T-cell (primary cell): ENCODE measurements around the gene RAB3GAP1. TPM values are rescaled to one million over a fixed set of nuclear protein-coding genes. Genes with fewer than 3 reads are reported as not detected.

ENCODE experiments used
- ATAC-seq, 4 experiments: fragments of 200-7000 bp in 3 of 4; fragments of 150-1000 bp in 1 of 4; cut with Tn5 transposase; replicated peaks in 1 of 4; 1 replicate in 3 of 4; 2 replicates in 1 of 4; pipeline ENCODE4 v1.10.0; 2021; ENCODE audit warnings: moderate library complexity in 3 of 4, mild to moderate bottlenecking in 2 of 4, moderate number of reproducible peaks in 1 of 4
- CTCF ChIA-PET, 2 donors: fragments of 300-600 bp; sonication (Branson Sonifier 250); formaldehyde crosslinking; loops; one replicate each; lab custom pipeline; 2022; ENCODE audit warnings: antibody characterized with exemption in 2 of 2; lab: Charles Lee
- POLR2A ChIA-PET, 2 donors: fragments of 300-600 bp; sonication (Branson Sonifier 250); formaldehyde crosslinking; loops; one replicate each; lab custom pipeline; 2022; ENCODE audit warnings: antibody characterized with exemption in 2 of 2; lab: Charles Lee
- DNase-seq, 35 experiments: peaks; one replicate each; pipeline versions ENCODE4 v3.0.0 to v3.0.0-alpha.2; 2013 to 2023
- H3K27ac ChIP-seq: one replicate; pipeline ENCODE4 v1.5.1; 2013; ENCODE audit warnings: low read length
- H3K27me3 ChIP-seq, 2 experiments: replicated peaks in 1 of 2; 1 replicate in 1 of 2; 2 replicates in 1 of 2; pipeline versions ENCODE4 v1.6.1 to v1.7.0; 2013; ENCODE audit warnings: low read length in 1 of 2, mixed read lengths in 1 of 2; ENCODE audit not compliant: control insufficient read depth in 2 of 2, insufficient read depth in 2 of 2; ENCODE audit errors: extremely low read depth in 1 of 2
- H3K36me3 ChIP-seq, 2 donors: 1 replicate in 1 of 2; 2 replicates in 1 of 2; pipeline versions ENCODE4 v1.6.1 to v1.7.0; 2013; ENCODE audit warnings: low read length in 1 of 2; ENCODE audit not compliant: control insufficient read depth in 2 of 2, insufficient read depth in 1 of 2; ENCODE audit errors: extremely low read depth in 1 of 2
- H3K4me1 ChIP-seq, 2 experiments: 1 replicate in 1 of 2; 2 replicates in 1 of 2; pipeline versions ENCODE4 v1.6.1 to v1.7.0; 2013; ENCODE audit warnings: low read length in 2 of 2, mixed read lengths in 1 of 2; ENCODE audit not compliant: insufficient read depth in 2 of 2, control insufficient read depth in 1 of 2; ENCODE audit errors: extremely low read depth in 1 of 2
- H3K4me3 ChIP-seq, 2 donors: 1 replicate in 1 of 2; 2 replicates in 1 of 2; pipeline versions ENCODE4 v1.5.1 to v1.7.0; 2013; ENCODE audit warnings: mild to moderate bottlenecking in 2 of 2, low read length in 1 of 2, moderate library complexity in 1 of 2; ENCODE audit not compliant: control insufficient read depth in 1 of 2; ENCODE audit errors: extremely low read depth in 1 of 2
- H3K9me3 ChIP-seq: 2 replicates; pipeline ENCODE4 v1.7.0; 2013
- H3K27ac Mint-ChIP-seq, 2 donors: one replicate each; pipeline ENCODE4 v1.8.0; 2020 to 2021; ENCODE audit warnings: mild to moderate bottlenecking in 2 of 2, mixed read lengths in 2 of 2
- H3K27me3 Mint-ChIP-seq, 2 donors: one replicate each; pipeline ENCODE4 v1.8.0; 2021 to 2022; ENCODE audit warnings: mixed read lengths in 2 of 2
- H3K36me3 Mint-ChIP-seq: one replicate; pipeline ENCODE4 v1.8.0; 2021; ENCODE audit warnings: mixed read lengths
- H3K4me1 Mint-ChIP-seq, 3 donors: one replicate each; pipeline ENCODE4 v1.8.0; 2020 to 2022; ENCODE audit warnings: mixed read lengths in 3 of 3, mild to moderate bottlenecking in 1 of 3
- H3K4me3 Mint-ChIP-seq, 3 donors: one replicate each; pipeline ENCODE4 v1.8.0; 2020 to 2022; ENCODE audit warnings: mild to moderate bottlenecking in 3 of 3, mixed read lengths in 3 of 3, moderate library complexity in 3 of 3
- H3K9me3 Mint-ChIP-seq, 3 donors: one replicate each; pipeline ENCODE4 v1.8.0; 2020 to 2022; ENCODE audit warnings: mixed read lengths in 3 of 3
- WGBS: methylation state at CpG from one replicate; pipeline ENCODE4 v1.1.5; 2013; ENCODE audit warnings: missing lambda C conversion rate; ENCODE audit not compliant: insufficient coverage; 5-methylcytosine and 5-hydroxymethylcytosine counted together
- total RNA-seq, 35 experiments: library from RNA in 6 of 35; stranded (reverse) in 6 of 35; fragments of 120-200 nt in 1 of 35; gene quantifications; one replicate each; pipeline versions ENCODE4 v1.2.1 to v1.2.4 and lab custom pipeline; 2013 to 2026

RAB3GAP1 gene
- total RNA-seq, 5 donors from 2014 or later (not counting 1 experiment from before 2014, with no cell fraction given) = 34.0 to 48.8 (median 40.7) TPM

GRCh38 chr2:135095591-135095990, 43.5 kb downstream of the RAB3GAP1 start:
- no CpG with 5 or more reads among the region's 3 CpGs for WGBS
- POLR2A ChIA-PET = no interaction called here
- H3K27me3 Mint-ChIP-seq = no peaks in the 10 kb centered on the region
- H3K9me3 ChIP-seq = no peaks in the 10 kb centered on the region
- H3K9me3 Mint-ChIP-seq = no peaks in the 10 kb centered on the region
- no peak for ATAC-seq
- no peak overlapping the region for H3K4me3 ChIP-seq
- H3K27ac Mint-ChIP-seq = no peak overlapping the region
- H3K27ac ChIP-seq = no peak overlapping the region
- CTCF ChIA-PET = no interaction called here
- peaks cover 17 to 43% (median 22%) of the 10 kb centered on the region in 3 donors for H3K4me1 Mint-ChIP-seq
- H3K4me1 ChIP-seq = peaks cover 0 to 2% of the 10 kb centered on the region in 2 experiments
- DNase-seq = no peak
- no peaks in the 10 kb centered on the region for H3K27me3 ChIP-seq
- H3K36me3 Mint-ChIP-seq = peaks cover 65% of the 10 kb centered on the region
- H3K4me3 Mint-ChIP-seq = no peak overlapping the region
- peaks cover 5 to 30% of the 10 kb centered on the region in 2 donors for H3K36me3 ChIP-seq

DNA sequence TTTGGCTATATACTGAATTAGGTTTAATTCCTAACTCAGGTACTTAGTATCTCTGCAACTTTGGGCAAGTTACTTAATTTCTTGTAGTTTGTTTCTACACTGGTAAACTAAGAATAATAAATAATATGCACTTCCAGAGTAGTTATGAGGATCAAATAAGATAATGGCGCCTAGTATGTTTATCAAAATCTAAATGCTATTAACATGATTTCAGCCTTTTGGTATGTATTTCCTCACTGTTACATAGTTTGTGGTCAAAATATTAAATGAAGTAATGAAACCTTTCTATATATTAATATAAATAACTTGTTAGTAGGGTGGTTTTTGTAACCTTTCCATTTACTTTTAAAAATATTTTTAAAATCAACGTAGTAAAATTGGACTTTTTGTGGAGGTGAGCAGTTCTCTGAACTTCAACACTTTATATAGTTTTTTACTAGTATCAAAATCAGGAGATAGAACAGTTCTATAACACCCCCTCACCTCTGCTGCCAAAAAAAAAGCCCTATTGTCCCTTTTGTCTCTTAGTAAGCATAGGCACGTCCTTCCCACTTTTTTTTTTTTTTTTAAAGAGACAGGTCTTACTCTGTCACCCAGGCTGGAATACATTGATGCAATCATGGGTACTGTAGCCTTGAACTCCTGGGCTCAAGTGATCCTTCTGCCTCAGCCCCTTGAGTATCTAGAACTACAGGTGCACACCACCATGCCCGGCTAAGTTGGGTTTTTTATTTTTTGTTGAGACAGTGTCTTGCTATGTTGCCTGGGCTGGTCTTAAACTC, 44.8 kb downstream of the RAB3GAP1 start:
- peaks cover 5 to 30% of the 10 kb centered on the region in 2 donors for H3K36me3 ChIP-seq
- Mint-ChIP-seq H3K4me3 (no peak overlapping the region), H3K27ac (no peak overlapping the region), H3K27me3 (no peaks in the 10 kb centered on the region), H3K36me3 (peaks cover 67% of the 10 kb centered on the region), H3K4me1 (peaks cover 21 to 41% (median 23%) of the 10 kb centered on the region in 3 donors), H3K9me3 (no peaks in the 10 kb centered on the region)
- ChIA-PET POLR2A (interaction anchor here (0.5 to 0.6 kb wide), 2 partner anchors 10 to 166 kb away, joined by 3 to 8 read pairs; no protein-coding TSS in a partner anchor), CTCF (no interaction called here)
- H3K27ac ChIP-seq = no peak overlapping the region
- no peaks in the 10 kb centered on the region for H3K27me3 ChIP-seq
- DNase-seq = no peak
- no peak overlapping the region for H3K4me3 ChIP-seq
- H3K4me1 ChIP-seq = peaks cover 0 to 2% of the 10 kb centered on the region in 2 experiments
- 80% methylated on average over 1 of the region's 4 CpGs for WGBS
- no peak for ATAC-seq
- H3K9me3 ChIP-seq = no peaks in the 10 kb centered on the region

GRCh38 chr2:135097532-135098231, 45.6 kb downstream of the RAB3GAP1 start:
- CTCF ChIA-PET = no interaction called here
- Mint-ChIP-seq H3K27ac (no peak overlapping the region), H3K27me3 (no peaks in the 10 kb centered on the region), H3K9me3 (no peaks in the 10 kb centered on the region), H3K4me1 (peaks cover 19 to 37% (median 22%) of the 10 kb centered on the region in 3 donors), H3K4me3 (no peak overlapping the region), H3K36me3 (peaks cover 64% of the 10 kb centered on the region)
- Histone ChIP-seq H3K27ac (no peak overlapping the region), H3K4me1 (peaks cover 0 to 2% of the 10 kb centered on the region in 2 experiments), H3K9me3 (no peaks in the 10 kb centered on the region), H3K4me3 (no peak overlapping the region), H3K36me3 (peaks cover 5 to 28% of the 10 kb centered on the region in 2 donors), H3K27me3 (no peaks in the 10 kb centered on the region)
- ATAC-seq = no peak
- POLR2A ChIA-PET = interaction anchor here (0.5 to 0.6 kb wide), 2 partner anchors 35 to 167 kb away, joined by 3 to 8 read pairs; no protein-coding TSS in a partner anchor
- DNase-seq = no peak
- no CpG with 5 or more reads among the region's 2 CpGs for WGBS

DNA sequence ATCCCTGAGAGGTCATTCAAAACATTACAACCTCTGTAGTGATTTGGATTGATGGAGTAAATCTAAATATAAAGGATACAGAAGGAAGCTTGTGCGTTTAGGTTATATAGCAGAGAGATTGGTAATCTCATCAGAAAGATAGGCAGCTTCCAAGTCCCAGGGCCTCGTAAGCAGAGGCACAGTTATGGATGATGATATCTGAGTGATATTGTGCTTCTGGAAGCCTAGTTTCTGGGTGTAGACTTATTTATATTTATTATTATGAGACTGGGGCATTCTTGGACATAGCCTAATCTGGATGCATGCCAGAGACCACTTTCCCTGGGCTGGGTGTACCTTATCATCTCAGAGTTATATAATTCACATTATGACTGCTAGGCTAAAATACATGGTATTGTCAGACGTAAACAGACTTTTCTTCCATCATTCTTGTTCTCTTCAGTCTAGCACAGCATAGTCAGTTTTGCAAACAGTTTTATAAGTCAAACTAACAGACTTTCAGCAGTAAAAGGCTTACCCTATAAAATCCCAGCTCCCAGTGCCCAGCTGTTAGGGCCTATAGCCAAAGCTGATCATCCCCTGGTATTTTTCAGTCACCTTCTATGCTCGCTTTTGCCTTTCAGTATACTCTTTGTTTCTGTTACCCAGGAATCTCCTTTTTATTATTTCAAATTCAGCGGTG, 47.9 kb downstream of the RAB3GAP1 start:
- H3K27ac Mint-ChIP-seq = no peak overlapping the region
- H3K27me3 Mint-ChIP-seq = no peaks in the 10 kb centered on the region
- H3K9me3 Mint-ChIP-seq = peaks cover 0 to 7% (median 5%) of the 10 kb centered on the region in 3 donors
- Histone ChIP-seq H3K9me3 (no peaks in the 10 kb centered on the region), H3K27me3 (no peaks in the 10 kb centered on the region), H3K4me3 (no peak overlapping the region), H3K36me3 (peaks cover 0 to 19% of the 10 kb centered on the region in 2 donors), H3K4me1 (peaks cover 0 to 2% of the 10 kb centered on the region in 2 experiments), H3K27ac (no peak overlapping the region)
- H3K4me1 Mint-ChIP-seq = peaks cover 14 to 34% (median 26%) of the 10 kb centered on the region in 3 donors
- DNase-seq = no peak
- no peak overlapping the region for H3K4me3 Mint-ChIP-seq
- peaks cover 60% of the 10 kb centered on the region for H3K36me3 Mint-ChIP-seq
- WGBS = 79% methylated on average over 2 of the region's 5 CpGs
- no peak for ATAC-seq
- CTCF ChIA-PET = interaction anchor here in 1 of 2 donors (0.6 kb wide), 1 partner anchor 583 kb away, joined by 4 read pairs; no protein-coding TSS in a partner anchor
- POLR2A ChIA-PET = no interaction called here

DNA sequence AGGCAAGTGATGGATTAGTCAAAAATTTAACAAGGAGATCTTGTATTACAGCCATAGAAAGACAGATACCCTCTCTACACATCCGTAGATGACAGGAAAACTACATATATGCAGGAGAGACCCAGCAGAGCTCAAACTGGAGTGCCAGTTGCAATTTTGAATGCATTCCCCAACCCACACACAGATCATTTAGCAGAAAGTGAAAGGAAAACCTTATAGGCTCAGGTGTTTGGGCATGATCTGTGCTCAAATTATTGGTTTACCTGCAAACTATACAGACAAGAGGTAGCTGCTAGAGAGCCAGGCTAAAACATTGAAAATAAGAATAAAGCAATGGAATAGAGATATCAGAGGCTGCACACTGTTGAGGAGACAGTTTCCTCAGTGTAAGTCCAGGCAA, 51.8 kb downstream of the RAB3GAP1 start:
- Histone ChIP-seq H3K4me1 (no peaks in the 10 kb centered on the region), H3K4me3 (no peak overlapping the region), H3K27me3 (no peaks in the 10 kb centered on the region), H3K9me3 (no peaks in the 10 kb centered on the region), H3K27ac (no peak overlapping the region), H3K36me3 (peaks cover 0 to 11% of the 10 kb centered on the region in 2 donors)
- Mint-ChIP-seq H3K4me1 (peaks cover 7 to 27% (median 26%) of the 10 kb centered on the region in 3 donors), H3K9me3 (peaks cover 0 to 7% (median 5%) of the 10 kb centered on the region in 3 donors), H3K27me3 (no peaks in the 10 kb centered on the region), H3K4me3 (no peak overlapping the region), H3K36me3 (peaks cover 53% of the 10 kb centered on the region), H3K27ac (peak overlapping the region in 1 of 2 donors; percentile 68)
- ATAC-seq (no peak), DNase-seq (no peak)
- ChIA-PET POLR2A (no interaction called here), CTCF (no interaction called here)
- no CpG with 5 or more reads among the region's 1 CpG for WGBS
